GM03348 (cell line): ENCODE results near the gene EXD3.
A peak's percentile ranks its signal among the peaks of the same experiment; 100 is the strongest.
"Not testable (repeated sequence)": the region's sequence is repeated elsewhere in the genome, so short reads cannot be mapped to it uniquely, and the experiment has no call there.

Experiments
- DNase-seq: peaks from one replicate; pipeline ENCODE4 v3.0.0; 2012; ENCODE audit warnings: low spot score

Gene EXD3, protein sequence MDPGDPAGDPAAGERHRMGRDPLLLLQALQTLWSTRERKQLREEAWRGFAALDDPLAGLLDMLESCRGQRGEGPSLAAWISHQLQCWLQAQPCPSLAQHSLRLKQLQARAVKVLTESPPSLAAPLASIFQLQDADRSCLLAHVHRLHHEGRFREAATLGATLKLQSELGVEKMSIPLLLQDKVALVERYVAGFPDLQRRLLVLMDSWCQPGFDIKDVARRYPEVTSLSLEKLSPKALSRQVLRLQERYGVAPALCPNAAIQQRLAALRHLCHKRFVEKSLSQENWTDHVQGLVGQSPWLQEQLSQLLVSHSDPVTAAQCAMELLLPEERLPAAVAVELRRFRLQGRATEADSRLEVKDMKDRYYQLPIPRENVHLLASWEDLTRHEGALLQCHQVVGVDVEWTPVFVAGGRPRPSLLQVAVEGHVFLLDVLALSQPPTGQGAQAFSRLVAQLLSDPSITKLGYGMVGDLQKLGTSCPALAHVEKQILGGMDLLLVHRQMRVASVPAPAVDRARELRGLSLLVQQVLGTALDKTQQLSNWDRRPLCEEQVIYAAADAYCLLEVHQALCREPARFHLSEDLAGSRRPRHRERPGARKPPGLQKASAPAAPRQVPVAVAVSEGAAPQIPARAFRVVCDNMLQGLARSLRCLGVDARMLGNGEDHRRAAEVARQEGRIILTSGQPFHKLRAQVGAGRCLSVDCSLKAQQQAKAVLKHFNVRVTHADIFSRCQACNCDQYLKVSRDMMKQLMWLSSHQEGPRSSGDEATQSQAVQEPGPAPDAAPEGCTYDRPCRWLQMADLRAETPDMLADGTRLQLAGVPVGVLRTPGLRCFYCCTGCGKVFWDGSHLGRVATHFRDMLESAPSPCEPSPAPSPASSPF

DNA sequence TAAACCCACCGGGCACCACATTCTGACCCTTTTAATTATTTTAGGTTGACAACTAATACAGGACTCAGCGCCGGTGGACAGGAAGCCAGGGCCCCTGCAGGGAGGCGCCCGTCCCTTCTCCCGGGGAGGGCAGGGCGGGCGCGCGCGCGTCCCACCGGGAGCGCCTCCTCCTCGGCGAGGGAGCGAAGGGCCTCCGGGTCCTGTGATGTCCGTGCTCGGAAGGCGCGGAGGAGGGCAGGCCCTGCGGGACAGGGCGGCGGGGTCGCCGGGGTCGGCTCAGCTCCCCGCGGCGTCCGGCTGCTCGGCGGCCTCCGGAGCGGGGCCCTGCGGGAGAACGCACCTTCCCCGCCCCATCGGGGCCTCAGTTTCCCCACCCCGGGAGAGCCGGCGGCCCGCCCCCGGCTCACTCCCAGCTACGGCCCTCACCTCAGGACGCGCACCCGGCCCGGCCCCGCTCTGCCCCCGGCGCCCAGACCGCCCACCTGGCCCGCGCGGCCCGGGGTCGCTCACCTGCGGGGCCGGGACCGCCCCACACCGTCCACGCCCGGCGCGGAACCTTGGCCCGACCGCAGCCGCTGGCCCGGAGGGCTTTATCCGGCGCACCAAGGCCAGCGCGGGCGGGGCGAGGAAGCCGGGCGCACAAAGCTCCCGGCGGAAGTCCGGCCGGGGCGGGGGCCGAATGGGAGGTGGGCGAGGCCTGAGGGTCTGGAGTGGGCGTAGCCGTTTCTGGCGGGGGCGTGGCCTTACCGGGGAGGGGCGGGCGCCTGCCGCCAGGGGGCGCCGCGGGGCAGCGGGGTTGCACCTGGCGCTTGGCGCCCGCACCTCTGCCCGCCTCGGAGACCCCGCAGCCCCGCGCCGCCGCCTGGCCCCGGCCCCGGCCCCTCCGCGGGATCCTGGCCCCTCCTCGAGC lies at the start of gene EXD3, which contains the start of gene NOXA1:
TSS of gene EXD3 (minus strand) at position 559 of the 910 bp plus-strand sequence. CDS start 27,805 bp downstream, outside the sequence.
TSS of gene NOXA1 (plus strand) at position 790 of the 910 bp plus-strand sequence. CDS start 137 bp downstream, outside the sequence.
- DNase-seq: peak; percentile 99

DNA sequence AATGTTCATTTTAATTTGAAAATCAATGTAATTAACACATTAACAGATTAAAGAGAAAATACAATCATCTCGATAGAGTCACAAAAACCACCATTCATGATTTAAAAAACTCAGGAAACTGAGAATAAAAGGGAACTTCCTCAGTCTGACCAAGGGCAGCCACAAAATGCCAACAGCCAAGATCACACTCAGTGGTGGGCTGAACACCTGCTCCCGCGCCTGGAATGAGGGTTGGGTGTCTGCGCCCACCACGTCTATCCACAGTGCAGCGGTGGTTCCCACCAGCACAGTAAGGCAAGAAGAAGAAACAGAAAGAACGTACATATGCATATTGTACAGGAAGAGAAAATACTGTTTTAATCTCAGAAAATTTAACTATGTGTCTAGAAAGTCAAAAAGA lies 47.8 kb upstream of the EXD3 start:
- DNase-seq: no peak

DNA sequence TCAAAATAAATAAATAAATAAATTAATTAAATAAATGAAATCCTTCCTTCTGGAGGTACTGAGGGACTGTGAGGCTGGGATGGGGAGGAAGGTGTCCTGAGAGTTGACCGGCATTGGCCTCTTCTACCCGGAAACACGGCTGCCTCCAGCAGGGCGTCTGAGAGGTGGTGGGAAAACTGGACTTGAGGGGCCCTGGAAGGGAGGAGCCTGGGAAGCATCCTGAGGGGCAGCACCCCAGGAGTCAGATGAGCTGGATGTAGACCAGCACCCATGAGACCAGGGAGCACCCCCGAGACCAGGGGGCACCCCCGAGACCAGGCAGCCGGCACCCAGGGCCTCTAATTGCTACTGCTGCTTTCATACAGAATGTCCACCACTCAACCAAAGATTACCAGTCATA lies 44.9 kb upstream of the EXD3 start:
- DNase-seq: no peak

DNA sequence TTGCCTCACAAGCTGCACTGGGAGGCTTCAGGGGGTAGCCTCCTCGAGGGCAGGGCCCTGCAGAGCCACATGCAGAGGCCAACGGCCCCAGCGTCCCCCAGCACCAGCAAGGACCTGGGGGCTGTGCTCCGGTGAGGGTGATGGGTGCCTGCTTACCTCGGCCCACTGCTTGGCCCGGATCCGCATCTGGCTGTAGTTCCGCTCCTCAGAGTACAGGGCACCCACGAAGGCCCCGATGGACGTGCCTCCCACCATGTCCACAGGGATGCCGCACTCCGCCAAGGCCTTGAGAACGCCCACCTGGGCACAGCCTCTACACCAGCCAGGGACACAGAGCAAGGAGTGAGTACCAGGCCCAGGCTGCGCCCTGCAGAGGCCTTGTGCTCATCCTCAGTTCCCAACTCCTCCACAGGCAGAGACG lies 44.2 kb upstream of the EXD3 start:
- no peak for DNase-seq

DNA sequence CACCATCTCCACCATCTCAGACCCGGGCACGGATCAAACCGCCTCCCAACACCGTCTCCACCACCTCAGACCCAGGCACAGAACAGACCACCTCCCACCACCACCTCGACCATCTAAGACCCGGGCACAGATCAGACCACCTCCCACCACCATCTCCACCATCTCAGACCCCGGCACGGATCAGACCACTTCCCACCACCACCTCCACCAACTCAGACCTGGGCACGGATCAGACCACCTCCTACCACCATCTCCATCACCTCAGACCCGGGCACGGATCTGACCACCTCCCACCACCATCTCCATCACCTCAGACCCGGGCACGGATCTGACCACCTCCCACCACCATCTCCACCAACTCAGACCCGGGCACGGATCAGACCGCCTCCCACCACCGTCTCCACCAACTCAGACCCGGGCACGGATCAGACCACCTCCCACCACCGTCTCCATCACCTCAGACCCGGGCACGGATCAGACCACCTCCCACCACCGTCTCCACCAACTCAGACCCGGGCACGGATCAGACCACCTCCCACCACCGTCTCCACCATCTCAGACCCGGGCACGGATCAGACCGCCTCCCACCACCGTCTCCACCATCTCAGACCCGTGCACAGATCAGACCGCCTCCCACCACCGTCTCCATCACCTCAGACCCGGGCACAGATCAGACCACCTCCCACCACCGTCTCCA lies 43.6 kb upstream of the EXD3 start:
- DNase-seq: not testable (repeated sequence)

DNA sequence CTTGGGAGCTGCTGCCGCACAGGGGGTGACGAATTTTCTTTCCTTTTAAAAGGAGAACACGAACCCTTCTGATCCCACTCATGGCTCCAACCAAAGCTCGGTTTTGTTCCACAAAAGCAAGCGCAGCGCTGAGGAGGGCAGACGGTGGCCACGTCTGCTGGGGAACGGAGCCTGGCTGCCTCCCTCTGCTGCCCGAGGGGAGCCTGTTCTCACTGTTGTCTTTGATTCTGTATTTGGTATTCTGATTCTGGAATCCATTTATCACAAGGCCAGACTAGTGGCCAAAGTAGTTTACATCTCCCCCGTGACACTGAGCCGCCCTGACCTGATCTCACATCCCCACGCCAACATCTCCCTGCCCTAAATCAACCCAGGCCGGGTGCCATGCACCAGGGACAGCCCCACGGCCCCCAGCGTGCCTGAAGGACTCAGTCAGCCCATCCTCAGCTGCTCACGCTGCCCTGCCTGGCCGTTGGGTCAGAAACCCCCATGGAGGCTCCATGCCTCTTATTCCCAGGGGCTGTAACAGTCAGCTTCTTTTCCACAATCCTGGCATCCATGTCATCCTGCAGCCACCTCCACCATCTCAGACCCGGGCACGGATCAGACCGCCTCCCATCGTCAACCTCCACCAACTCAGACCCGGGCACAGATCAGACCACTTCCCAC lies 42.9 kb upstream of the EXD3 start:
- no peak for DNase-seq

DNA sequence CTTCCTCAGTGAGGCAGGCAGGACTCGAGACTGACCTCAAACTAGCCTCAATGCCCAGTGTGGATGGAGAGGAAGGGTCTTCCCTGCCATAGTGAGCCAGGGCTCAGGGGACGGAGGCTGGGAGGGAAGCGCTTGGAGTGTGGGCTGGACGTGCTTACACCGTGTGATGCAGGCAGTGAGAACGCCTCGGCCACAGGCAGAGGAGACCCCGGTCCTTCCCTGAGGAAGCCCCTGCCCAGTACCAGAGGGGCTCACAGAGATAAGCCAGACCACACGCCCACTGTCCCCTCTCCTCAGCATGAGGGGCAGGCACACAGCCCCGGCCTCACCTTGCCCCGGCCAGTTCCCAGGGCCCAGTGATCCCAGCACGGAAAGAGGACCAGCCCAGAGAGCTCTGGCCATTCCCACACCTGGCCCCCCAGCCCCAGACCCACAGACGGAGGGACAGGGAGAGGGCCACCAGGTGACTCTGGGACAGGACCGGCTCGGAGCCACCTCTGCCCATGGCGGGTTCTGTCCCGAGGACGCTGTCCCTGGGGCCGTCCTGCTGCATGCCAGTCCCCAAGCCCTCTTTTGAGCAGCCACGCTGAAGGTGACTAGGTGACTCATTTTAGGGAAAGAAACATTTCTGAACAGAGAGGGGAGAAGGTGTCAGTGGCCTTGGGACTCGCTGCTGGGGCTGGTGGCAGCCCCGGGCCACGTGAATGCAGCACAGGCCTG lies 42.2 kb upstream of the EXD3 start:
- no peak for DNase-seq

DNA sequence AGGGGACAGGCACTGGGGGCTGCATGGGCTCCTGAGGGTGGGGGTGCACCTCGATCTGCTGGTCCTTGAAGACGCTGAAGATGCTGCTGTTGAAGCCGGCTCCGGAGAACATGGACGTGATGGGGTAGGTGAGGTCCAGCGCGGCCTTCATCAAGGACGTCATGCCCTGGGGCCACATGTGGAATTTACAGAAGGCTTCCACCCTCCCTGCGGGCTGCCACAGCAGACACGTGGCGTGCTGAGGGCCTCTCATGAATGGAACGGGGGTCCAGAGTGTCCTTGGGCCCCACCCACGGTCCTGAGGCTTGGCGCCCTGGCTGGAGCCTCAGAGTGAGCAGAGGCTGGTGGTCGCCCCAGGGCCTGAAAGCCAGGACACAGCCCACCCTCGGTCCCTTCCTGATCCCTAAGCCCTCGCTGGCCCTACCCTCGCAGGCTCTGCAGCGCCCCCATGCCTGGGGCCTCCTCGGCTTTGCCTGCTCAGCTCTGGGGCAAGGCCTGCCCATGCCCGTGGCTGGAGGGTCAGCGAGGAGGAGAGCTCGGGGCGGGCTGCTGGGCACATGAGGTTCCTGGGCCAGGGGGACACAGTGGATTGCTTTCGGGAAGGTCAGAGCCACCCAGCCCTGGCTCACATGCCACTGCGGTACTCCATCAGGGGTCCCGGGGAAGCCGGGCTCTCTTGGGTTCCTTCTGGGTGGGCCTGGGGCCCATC lies 41.5 kb upstream of the EXD3 start:
- no peak for DNase-seq

DNA sequence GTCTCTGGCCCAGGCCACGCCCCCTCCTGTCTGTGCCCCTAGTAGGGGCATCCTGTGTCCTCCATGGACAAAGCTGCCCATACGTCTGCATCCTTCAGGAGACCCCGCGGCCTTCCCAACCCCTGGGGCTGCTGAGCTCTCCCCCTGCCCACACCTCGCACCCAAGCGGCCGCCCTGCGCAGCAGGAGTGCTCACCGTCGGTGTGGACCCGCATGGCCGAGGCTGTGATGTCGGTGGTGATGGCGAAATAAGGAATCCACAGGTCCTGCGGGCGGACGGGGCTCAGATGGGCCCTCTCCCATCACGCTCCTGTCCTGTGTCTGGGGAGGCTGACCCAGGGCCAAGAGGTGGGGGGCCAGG lies 40.9 kb upstream of the EXD3 start:
- DNase-seq: no peak

DNA sequence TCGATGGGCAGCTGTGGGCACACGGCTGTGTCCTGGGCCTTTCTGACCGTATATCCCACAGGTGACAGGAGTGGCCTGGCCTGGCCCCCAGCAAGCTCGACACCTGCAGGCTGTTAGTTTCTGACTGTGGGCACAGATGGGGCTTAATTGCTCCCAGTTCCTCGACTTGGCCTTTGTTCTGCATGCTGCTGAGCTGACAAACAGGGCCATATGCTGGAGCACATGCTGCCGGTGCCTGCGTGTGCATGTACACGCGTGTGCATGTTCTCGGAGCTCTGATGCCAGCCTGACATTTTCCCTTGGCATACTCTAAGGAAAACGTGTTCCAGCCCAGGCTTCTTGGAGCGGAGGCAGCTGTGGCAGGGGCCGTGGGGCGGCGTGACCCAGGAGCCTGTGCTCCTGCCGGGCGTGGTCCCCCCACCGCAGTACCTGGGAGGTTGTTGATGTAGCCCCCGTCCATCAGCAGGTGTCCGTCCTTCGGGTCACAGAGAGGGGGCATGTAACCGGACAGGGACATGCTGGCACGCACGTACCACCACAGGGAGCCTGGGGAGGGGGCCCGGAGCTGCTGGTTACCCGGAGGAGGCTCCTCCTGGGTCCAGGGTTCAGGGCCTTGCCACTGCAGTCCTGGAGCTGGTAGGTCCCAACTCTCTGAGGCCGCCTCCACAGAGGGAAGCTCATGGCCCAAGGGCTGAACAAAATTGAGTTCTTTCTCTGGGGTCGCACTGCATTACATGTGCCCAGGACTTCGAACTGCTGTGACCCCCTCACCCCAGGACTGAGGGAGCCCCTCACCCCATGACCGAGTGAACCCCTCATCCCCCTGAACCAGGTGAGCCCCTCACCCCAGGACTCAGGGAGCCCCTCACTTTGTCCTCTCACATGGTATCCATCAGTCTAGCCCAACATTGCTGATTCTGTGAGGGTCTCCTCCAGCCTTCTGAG lies 40.3 kb upstream of the EXD3 start:
- DNase-seq: no peak

DNA sequence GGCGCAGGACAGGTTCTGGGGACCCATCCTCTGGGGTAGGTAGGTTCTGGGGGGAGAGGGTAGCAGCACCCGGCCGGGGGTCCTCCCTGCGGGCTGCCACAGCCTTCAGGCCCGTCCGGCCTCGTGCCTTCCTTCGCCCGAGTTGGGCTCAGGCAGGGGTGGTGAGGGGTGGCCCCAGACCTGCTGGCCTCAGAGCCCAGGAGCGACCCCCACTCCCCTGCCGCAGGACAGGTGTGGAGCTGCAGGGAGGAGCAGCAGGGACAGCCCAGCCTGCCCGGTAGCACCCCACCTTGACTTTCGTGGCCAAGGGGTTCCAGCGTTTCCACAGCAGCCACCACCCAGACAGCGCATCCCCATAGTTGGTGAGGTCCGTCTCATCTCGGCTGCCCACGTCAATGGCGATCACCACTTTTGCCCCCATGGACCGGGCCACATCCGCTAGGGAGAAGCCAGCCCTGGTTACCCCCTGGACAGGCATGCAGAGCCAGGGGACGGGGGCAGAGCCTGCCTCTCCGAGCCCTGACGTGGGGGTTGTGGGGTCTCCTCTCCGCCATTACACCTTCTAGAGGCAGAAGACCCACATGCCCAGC lies 39.5 kb upstream of the EXD3 start:
- DNase-seq: no peak

DNA sequence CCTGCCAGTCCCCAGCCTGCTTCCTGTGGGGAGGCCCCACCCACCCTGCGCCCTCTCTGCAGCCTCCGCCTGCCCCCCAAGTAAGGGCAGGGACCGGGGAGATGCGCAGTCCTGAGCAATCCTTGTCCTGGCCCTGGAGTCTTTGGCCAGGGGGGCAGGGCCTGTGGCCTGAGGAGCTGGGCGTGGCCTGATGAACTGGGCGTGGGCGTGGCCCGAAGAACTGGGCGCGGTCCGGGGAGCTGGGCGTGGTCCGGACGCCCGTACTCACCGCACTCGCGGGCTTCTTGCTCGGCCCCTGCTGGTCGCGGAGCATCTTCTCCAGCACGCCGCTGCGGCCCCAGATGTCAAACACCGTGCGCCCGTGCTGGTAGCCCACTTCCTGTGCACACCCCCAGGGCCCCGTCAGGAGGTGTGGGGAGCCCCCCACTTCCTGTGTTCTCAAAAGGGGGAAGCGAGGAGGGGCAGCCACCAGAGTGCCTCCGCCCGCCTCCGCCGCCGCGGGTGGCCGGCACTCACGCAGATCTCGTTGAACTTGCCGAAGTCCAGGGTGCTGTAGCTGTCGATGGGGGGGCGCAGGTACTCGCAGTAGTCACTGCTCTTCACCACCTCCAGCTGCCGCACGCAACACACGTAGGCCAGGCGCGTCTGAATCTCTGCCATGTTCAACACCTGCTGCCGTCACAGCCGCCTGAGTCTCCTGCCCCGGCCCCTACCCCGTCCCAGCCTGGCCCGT lies 38.9 kb upstream of the EXD3 start:
- peak; percentile 48 for DNase-seq

DNA sequence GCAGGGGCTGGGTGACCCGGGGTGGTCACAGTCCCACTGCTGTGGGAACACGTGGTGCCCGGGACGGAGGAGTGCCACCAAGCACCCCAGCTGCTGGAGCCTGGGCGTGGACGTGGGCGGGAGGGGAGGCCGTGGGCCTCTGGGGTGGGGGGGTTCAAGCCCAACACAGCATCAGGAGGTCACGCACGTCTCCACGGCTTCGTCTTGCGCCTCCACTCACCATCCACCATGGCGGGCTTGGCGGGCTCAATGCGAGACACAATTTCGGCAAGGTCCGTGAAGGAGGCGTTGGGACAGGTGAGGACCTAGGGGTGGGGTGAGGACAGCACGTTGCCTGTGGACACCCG lies 38.3 kb upstream of the EXD3 start:
- no peak for DNase-seq

DNA sequence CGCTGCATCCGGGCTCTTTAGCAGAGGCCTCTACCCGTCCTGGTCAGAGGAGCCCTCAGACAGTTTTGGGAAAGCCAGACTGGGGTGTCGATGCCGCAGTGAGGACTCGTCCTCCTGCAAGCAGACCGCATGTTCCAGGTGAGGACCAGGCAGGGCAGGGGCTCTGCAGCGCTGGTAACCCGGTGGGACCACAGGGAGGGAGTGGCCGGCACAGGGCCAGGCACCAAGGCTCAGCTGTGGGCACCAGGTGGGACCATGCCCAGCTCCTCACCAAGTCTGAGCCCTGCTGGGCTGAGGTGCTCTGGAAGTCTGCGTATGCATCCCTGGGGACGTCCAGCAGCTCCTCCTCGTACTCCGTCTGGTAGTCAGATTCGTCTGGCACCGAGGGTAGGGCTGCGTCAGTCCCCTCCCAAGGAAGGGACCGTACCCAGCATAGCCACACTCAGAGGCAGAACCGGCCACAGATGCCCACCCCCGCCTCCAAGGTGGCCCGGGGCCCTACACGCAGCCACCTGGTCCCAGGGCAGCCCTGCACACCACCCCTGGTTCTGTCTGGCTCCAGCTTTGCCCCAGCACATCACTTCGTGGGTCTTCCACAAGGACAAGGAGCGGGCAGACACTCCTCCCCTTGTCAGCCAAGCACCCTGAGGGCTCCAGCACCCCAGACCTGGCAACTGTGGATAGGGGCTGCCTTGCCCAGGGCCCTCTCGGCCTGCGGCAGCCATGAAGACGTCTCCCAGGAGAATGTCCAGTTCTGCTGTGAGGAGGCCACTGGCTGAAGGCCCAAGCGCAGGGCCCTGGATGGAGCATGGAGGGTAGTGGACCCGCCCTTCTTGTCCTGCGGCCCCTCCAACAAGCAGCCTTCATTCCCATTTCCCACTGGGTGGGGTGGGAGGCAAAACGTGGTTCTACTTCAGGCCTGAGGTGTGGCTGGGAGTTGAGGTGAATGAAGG lies 37.7 kb upstream of the EXD3 start:
- no peak for DNase-seq

DNA sequence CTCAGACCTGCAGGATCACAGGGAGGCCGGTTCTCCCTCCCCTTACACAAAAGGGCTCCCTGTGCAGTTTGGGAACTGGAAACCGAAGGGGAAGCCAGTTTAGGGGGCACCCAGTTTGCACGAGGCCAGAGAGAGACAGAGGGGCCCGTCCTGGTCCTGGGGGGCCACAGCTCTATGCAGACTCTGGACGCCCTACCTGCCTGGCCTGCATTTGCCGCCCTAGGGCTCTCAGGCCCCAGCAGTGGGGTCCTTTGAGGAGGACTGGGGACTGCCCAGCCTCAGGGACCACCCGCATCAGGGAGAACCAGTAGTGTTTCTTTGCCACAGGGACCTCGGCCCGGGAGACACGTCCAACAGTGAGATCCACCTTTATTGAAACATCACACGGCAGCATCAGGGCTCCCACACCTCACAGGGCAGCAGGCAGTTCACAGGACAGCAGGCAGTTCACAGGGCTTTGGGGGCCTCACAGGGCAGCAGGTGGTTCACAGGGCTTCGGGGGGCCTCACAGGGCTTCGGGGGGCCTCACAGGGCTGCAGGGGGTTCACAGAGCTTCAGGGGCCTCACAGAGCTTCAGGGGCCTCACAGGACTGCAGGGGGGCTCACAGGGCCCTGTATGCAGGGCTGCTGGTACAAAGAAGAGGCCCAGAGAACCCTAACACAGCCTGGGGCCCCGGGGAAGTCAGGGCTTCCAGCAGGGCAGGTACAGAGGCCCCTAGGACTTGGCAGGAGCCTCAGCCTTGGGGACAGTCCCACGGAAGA lies 36.8 kb upstream of the EXD3 start:
- DNase-seq: no peak
